Nephron progenitor cell (in vitro differentiated cells): ENCODE measurements around the gene ROR1.

Experiments
- DNase-seq: peaks from one replicate; pipeline ENCODE4 v3.0.0; 2021
- H3K27ac Mint-ChIP-seq: 2 replicates; pipeline ENCODE4 v1.8.0; 2021; ENCODE audit warnings: mild to moderate bottlenecking, moderate library complexity, mixed read lengths
- H3K27me3 Mint-ChIP-seq: 2 replicates; pipeline ENCODE4 v1.8.0; 2021; ENCODE audit warnings: mild to moderate bottlenecking, low read depth, mixed read lengths; ENCODE audit not compliant: poor library complexity
- H3K36me3 Mint-ChIP-seq: 2 replicates; pipeline ENCODE4 v1.8.0; 2021; ENCODE audit warnings: low read depth, mixed read lengths
- H3K4me1 Mint-ChIP-seq: 2 replicates; pipeline ENCODE4 v1.8.0; 2021; ENCODE audit warnings: mixed read lengths
- H3K4me3 Mint-ChIP-seq: 2 replicates; pipeline ENCODE4 v1.8.0; 2021; ENCODE audit warnings: mild to moderate bottlenecking, moderate library complexity, mixed read lengths
- H3K9me3 Mint-ChIP-seq: 2 replicates; pipeline ENCODE4 v1.8.0; 2021; ENCODE audit warnings: mild to moderate bottlenecking, moderate library complexity, mixed read lengths
- TF ChIP-seq, protein P1 (sequence below): fragments of 200-600 bp; sonication (generic); IDR thresholded peaks from 2 replicates; pipeline ENCODE4 v1.5.0; 2021; ENCODE audit warnings: antibody characterized with exemption

ROR1 gene

DNA sequence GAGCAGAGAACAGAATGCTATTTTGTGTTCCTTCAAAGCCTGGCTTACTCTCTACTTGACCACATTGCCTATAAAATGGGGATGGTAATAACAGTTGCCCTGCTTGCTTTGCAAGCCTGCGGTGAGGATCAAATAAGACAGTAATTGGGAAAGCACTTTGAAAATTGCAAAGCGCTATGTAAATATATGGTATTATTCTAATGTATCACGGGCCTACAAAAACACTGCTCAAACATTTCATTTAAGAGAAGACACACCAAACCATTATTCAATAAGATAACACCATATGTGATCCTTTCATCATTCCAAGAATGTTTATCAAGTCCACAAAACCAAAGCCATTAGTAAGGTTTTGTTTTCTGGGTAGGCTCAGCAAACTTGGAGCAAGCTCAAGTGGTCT, 208.4 kb downstream of the ROR1 start:
- H3K4me3 Mint-ChIP-seq: no peak overlapping the region
- H3K4me1 Mint-ChIP-seq: peaks cover 6% of the 10 kb centered on the region

DNA sequence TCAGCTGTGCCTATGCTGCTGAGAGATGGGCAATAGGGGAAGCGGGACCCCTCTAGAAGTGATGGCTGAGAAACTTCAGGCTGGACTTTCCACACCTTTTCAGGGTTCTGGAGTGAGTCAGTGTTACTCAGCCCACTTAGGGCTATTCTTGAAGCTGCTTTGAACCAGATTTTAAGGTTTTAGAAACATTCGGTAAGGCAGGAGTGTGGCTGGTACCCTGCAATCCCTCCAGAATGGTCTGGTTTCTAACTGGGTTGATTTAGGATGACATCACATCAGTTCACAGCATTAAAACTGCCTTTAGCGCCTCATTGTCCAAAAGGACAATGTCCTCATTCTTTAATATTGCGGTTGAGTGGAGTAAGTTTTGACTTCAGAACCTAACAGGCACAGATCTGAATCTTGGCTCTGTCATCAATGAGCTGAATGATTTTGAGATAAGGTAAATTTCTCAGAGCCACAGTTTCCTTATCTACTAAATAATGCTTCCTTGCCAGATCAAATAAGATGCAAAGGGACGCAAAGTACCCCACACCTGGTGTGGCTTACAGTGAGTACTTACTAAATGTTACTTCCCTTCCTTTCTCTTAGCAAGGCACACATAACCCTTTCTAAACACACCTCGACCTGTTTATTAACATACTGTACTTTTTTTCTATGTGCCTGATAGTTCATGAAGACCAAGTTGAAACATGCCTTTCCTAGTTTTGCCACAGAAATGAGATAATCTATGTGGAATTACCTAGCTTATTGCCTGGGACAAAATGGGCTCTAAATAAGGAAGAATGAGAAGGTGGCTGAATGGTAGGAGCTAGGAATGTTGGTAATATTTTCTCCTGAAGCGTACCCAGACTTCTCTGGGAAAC, 209.8 kb downstream of the ROR1 start:
- H3K9me3 Mint-ChIP-seq: no peaks in the 10 kb centered on the region
- no peaks in the 10 kb centered on the region for H3K27me3 Mint-ChIP-seq
- no peak for DNase-seq
- H3K4me1 Mint-ChIP-seq: peaks cover 6% of the 10 kb centered on the region
- no peak overlapping the region for H3K27ac Mint-ChIP-seq
- H3K4me3 Mint-ChIP-seq: no peak overlapping the region
- TF ChIP-seq, protein P1, sequence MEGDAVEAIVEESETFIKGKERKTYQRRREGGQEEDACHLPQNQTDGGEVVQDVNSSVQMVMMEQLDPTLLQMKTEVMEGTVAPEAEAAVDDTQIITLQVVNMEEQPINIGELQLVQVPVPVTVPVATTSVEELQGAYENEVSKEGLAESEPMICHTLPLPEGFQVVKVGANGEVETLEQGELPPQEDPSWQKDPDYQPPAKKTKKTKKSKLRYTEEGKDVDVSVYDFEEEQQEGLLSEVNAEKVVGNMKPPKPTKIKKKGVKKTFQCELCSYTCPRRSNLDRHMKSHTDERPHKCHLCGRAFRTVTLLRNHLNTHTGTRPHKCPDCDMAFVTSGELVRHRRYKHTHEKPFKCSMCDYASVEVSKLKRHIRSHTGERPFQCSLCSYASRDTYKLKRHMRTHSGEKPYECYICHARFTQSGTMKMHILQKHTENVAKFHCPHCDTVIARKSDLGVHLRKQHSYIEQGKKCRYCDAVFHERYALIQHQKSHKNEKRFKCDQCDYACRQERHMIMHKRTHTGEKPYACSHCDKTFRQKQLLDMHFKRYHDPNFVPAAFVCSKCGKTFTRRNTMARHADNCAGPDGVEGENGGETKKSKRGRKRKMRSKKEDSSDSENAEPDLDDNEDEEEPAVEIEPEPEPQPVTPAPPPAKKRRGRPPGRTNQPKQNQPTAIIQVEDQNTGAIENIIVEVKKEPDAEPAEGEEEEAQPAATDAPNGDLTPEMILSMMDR: no peak
- no peaks in the 10 kb centered on the region for H3K36me3 Mint-ChIP-seq

More for the DNA sequence above, 208.4 kb downstream of the ROR1 start:
- no peaks in the 10 kb centered on the region for H3K36me3 Mint-ChIP-seq
- no peak overlapping the region for H3K27ac Mint-ChIP-seq
- no peaks in the 10 kb centered on the region for H3K9me3 Mint-ChIP-seq
- TF ChIP-seq, protein P1: no peak
- no peaks in the 10 kb centered on the region for H3K27me3 Mint-ChIP-seq
- DNase-seq: no peak

DNA sequence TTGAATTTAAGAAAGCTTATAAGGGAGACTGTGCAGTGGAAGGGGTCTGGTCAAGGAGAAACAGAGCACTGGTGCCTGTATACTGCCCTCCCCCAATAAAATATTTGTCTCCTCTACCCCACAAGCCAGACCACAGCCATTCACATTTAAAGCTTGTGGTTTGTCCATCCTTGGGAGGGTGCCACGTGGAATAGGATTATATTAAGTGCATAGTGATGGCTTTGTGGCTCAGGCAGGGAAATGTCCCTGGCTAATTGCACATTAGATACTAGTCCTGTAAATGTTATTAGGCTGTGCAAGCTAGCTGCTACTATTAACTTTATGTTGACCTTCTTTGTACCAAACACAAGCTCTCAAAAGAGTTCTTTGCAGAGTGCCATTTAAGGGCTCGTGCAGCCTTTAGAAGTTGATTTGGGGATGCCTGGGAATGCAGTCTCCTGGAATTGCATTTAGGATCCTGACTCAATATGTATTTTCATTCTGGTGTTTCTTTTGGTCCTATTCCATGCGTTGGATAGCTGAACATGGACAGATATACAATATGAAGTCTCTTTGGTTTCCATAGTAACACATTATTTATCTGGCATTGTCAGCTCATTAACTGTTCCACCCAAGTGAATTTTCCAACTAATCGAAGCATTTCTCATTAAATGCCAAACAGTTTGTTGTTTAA, 210.6 kb downstream of the ROR1 start:
- Mint-ChIP-seq H3K9me3 (peaks cover 1% of the 10 kb centered on the region), H3K4me1 (peaks cover under 1% of the 10 kb centered on the region), H3K27me3 (no peaks in the 10 kb centered on the region), H3K27ac (no peak overlapping the region), H3K4me3 (no peak overlapping the region), H3K36me3 (no peaks in the 10 kb centered on the region)
- no peak for DNase-seq
- TF ChIP-seq, protein P1: no peak

DNA sequence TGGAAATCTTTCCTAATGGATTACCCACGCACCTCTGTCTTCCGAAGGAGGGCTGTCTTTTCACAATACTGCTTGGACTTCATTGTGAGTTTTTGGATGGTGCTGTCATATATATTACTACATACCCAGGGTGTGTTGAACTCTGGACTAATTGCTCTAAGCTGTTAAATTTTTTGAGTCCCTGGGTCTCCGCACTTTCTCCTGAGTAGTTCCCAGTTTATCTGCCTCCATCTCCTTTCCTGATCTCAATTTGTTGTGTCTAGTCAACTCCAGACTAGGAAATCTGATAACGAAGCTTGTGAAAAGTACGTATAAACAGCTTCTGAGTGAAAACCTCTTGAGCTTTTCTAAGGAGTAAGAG, 211.1 kb downstream of the ROR1 start:
- TF ChIP-seq, protein P1: no peak
- peaks cover 6% of the 10 kb centered on the region for H3K9me3 Mint-ChIP-seq
- H3K27ac Mint-ChIP-seq: no peak overlapping the region
- no peaks in the 10 kb centered on the region for H3K27me3 Mint-ChIP-seq
- no peak overlapping the region for H3K4me3 Mint-ChIP-seq
- peaks cover 5% of the 10 kb centered on the region for H3K36me3 Mint-ChIP-seq
- no peak for DNase-seq
- no peaks in the 10 kb centered on the region for H3K4me1 Mint-ChIP-seq

DNA sequence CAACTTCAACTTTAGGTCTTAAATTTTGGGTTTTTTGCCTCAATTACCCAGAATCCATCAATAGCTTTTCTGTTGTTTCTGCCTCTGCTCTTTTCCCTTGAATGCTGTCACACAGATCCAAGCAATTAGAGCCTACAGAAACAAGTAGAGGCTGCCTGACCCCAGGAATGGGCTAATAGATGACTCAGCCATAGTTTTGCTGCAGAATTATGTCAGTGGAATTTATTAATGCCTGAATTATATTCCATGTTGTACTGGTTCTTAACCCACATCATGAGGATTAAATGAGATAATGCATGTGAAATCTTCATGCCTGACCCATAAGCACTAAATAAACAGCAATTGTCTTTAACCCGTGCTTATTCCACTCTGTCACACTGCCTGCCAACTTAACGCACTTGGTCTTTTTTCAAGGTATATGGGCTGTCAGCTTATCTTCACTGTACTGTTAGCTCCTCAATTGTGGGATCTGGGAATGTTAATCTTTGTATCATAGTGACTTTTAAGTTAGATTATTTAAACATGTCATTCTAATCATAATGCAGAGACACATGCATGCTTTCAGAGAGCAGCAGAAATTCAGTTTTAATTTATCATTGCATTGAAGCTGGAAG, 213.3 kb downstream of the ROR1 start:
- Mint-ChIP-seq H3K27ac (no peak overlapping the region), H3K27me3 (no peaks in the 10 kb centered on the region), H3K36me3 (peaks cover 5% of the 10 kb centered on the region), H3K9me3 (peaks cover 7% of the 10 kb centered on the region), H3K4me3 (no peak overlapping the region), H3K4me1 (peaks cover 10% of the 10 kb centered on the region)
- no peak for DNase-seq
- TF ChIP-seq, protein P1: no peak
